ENCODE measurements around the gene SYCP2L.
"Not testable (repeated sequence)": the region's sequence is repeated elsewhere in the genome, so short reads cannot be mapped to it uniquely, and the experiment has no call there.

DNA sequence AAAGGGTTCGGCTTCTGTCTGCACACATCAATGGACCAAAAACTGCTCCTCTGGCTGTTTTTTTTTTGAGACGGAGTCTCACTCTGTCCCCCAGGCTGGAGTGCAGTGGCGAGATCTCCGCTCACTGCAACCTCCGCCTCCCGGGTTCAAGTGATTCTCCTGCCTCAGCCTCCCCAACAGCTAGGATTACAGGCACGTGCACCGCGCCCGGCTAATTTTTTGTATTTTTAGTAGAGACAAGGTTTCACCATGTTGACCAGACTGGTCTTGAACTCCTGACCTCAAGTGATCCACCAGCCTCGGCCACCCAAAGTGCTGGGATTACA, 524 bp upstream of the SYCP2L start:
- TF ChIP-seq, protein P1, sequence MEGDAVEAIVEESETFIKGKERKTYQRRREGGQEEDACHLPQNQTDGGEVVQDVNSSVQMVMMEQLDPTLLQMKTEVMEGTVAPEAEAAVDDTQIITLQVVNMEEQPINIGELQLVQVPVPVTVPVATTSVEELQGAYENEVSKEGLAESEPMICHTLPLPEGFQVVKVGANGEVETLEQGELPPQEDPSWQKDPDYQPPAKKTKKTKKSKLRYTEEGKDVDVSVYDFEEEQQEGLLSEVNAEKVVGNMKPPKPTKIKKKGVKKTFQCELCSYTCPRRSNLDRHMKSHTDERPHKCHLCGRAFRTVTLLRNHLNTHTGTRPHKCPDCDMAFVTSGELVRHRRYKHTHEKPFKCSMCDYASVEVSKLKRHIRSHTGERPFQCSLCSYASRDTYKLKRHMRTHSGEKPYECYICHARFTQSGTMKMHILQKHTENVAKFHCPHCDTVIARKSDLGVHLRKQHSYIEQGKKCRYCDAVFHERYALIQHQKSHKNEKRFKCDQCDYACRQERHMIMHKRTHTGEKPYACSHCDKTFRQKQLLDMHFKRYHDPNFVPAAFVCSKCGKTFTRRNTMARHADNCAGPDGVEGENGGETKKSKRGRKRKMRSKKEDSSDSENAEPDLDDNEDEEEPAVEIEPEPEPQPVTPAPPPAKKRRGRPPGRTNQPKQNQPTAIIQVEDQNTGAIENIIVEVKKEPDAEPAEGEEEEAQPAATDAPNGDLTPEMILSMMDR (IDR thresholded peaks at IDR 0.05) = not testable (repeated sequence)
- not testable (repeated sequence) for TF ChIP-seq POLR2A (IDR thresholded peaks at IDR 0.05)

All from testis (tissue), 2 donors.